SKM-1 (cell line): ENCODE data around the gene SDCBP2.
A peak's percentile ranks its signal among the peaks of the same experiment; 100 is the strongest.
"Not testable (repeated sequence)": the region's sequence is repeated elsewhere in the genome, so short reads cannot be mapped to it uniquely, and the experiment has no call there.

Experiments used
- DNase-seq: peaks from one replicate; lab custom pipeline; 2025; ENCODE audit not compliant: unreplicated experiment; lab: John Stamatoyannopoulos, UW

Gene SDCBP2

DNA sequence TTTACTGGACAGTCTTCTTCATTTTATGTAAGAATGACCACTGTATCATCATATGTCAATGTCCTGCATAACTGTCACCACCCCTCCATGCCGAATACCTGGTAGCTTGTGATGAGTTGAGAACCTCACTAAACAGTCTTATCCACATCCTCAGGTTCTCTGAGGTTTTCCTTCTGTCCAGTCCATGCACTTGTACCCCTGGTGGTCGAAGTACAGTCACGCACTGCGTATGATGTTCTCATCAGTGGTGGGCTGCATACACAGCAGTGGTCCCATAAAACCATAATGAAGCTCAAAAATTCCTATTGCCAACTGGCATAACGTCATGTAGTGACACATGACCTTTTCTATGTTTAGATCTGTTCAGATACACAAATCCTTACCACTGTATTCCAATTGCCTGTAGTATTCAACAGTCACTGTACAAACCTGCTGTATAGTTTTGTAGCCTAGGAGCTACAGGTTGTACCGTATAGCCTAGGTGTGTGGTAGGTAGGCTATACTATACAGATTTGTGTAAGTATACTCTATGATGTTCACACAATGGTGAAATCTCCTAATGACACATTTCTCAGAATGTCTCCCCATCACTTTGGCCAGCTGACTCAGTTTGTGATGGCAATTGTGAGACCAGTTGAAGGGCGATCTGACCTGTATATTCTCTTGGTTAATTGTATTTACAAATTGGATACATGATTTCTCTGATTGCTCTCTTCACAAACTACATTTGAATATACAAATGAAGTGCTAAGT, 31.3 kb upstream of the SDCBP2 start:
- no peak for DNase-seq

DNA sequence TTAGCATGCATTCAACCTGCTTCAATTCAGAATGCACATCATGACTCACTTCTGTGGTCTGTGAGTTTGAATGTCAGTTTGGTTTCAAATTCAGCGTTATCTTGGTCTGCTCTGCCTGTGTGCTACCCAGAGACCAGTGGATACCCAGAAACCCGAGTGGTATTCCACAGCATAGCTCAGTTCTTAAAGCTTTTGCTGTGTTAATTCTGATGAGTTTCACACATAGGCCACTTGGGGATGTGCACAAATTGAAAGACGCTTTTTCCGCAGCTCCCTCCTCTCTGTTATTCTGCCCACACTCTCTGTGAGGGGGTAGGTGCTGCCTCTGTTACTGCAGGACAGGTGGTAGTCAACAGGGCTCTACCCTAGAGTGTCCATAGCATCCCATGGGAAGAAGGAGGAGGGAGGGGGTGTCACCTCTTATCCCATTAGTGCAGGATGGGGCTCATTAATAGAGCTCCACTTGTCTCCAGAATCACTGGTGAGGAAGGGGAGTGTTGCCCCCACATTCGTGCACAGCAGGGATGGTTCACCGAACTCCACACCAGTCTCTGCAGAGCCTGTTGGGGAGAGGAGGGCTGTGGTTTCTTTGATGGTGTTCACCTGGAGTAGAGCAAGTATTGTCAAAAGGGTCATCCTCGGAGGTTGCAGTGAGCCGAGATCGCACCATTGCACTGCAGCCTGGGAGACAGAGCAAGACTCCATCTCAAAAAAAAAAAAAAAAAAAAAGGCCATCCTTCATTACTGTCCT, 29.2 kb upstream of the SDCBP2 start:
- DNase-seq = no peak

DNA sequence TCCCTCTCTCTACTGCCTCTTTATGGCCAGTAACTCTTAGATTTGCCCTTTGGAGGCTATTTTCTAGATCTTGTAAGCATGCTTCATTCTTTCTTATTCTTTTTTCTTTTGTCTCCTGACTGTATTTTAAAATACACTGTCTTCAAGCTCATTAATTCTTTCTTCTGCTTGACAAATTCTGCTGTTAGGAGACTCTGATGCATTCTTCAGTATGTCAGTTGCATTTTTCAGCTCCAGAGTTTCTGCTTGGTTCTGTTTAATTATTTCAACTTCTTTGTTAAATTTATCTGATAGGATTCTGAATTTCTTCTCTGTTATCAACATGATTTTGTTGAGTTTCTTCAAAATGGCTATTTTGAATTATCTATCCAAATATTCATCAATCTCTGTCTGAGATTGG, 25.0 kb upstream of the SDCBP2 start:
- DNase-seq = no peak

DNA sequence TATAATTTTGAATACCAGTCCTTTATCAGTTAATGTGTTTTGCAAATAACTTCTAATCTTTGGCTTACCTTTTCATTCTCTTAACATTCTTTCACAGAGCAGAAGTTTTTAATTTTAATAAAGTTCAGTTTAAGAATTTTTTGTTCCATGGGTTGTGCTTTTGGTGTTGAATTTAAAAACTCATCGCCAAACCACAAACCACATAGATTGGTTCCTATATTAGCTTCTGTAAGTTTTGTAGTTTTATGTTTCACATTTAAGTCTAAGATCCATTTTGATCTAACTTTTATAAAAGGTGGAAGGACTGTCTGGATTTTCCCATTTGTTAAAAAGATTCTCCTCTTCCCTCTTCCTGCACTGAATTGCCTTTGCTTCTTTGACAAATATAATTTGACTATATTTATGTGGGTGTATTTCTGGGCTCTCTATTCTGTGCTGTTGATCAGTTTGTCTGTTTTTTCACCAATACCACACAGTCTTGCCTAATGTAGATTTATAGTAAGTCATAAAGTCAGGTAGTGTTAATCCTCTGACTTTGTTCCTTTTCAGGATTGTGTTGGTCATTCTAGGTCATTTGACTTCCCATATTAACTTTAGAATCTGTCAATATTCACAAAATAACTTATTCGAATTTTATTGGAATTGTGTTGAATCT, 17.5 kb upstream of the SDCBP2 start:
- no peak for DNase-seq

DNA sequence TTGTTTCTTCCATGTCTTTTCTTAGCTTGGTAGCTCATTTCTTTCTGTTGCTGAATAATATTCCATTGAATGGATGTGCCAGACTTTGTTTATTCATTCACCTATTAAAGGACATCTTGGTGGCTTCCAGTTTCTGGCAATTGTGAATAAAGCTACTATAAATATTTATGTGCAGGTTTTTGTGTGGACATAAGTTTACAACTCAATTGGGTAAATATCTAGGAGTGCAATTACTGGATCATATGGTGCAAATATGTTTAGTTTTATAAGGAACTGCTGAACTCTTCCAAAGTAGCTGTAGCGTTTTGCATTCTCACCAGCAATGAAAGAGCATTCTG, 16.8 kb upstream of the SDCBP2 start:
- DNase-seq = no peak

DNA sequence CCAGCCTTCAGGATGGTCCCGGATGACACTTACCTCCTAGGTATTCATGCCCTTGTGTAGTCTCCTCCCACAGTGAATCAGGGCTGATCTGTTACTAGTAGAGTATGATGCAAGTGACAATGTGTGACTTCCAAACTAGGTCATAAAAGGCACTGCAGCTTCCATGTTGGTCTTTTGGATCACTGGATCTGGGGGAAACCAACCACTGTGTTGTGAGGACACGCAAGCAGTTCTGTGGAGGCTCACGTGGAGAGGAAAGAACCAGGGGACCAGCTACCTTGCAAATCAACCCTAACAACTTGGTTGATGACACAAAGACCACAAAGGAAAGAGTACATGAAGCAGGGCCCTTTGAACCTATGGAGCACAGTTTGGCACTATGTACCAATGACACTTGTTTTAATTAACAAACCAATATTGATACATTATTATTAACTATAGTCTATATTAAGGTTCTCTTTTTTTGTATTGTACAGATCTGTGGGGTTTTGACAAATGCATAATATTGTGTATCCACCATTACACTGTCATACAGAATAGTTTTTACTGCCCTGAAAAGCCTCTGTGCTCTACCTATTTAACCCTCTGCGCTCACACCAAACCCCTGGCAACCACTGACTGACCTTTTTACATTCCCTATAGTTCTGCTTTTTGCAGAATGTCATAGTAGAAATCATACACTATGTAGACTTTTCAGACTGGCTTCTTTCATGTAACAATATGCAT, 16.3 kb upstream of the SDCBP2 start:
- no peak for DNase-seq

DNA sequence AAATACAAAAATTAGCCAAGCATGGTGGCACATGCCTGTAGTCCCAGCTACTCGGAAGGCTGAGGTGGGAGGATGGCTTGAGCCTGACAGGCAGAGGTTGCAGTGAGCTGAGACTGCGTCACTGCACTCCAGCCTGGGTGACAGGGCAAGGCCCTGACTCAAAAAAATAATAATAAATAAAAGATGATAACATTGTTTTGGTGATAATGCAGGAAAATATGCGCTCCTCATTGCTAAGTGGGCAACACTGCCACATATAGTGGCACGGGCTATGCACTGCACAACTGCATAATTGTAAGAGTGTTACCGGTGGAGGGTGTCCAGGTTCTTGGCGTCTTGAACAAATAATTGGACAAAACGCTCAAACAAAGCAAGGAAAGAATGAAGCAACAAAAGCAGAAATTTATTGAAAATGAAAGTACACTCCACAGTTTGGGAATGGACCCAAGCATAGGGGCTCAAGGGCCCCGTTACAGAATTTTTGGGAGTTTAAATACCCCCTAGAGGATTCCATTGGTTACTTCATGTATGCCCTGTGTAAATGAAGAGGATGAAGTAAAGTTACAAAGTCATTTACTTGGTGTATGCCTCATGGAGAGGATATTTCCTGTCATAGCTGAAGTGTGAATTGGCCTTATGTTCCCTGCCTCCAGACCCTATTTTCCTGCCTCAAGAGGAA, 14.6 kb upstream of the SDCBP2 start:
- DNase-seq = not testable (repeated sequence)

DNA sequence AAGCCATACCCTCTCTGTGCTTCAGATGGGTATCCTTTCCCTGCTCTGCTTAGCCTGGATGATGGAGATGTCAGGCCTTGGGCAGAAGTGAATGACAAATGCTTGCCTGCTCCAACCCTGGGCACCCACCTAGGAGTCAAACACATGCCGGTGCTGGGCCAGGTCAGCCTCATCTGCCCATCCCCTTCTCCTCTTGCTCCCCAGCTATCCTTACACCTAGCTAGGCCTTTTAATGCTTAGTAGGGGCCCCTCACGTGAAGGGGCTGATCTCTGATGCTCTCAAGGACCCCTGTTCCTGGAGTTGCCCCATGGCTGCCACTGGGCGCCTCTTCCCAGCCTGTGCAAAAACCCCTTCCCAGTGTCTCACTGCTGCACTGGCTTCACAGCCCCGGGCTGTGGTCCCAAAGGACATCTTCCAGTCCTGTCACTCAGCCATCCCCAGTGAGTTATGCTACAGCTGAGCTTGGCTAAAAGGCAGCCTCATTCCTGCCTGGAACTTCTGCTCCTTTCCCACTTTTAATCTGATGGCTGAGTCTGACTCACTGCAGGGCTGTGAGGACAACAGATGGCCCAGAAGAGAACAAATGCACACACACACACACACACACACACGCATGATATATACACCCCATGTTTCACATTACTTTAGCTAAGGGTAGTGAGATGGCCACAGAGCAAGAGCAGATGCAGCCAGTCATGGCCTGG, 12.8 kb upstream of the SDCBP2 start:
- DNase-seq = no peak

DNA sequence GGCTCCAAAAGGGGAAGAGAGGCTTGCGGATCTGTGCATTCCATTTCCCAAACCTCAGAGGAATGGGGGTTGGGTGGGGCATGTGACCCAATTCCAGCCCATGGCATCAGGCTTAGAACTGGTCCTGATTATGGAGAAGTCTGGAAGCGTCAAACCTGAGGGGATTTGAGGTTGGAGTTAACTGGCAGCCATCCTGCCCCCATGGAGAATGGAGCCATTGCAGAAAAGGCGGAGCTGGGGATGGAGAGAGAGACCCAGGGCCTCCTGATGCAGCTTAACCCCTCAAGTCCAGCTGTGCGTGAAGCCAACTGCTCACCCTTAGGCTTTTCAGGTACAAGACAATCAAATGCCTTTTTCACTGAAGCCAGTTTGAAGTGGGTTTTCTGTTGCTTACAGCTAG, 9.9 kb upstream of the SDCBP2 start:
- DNase-seq = no peak

DNA sequence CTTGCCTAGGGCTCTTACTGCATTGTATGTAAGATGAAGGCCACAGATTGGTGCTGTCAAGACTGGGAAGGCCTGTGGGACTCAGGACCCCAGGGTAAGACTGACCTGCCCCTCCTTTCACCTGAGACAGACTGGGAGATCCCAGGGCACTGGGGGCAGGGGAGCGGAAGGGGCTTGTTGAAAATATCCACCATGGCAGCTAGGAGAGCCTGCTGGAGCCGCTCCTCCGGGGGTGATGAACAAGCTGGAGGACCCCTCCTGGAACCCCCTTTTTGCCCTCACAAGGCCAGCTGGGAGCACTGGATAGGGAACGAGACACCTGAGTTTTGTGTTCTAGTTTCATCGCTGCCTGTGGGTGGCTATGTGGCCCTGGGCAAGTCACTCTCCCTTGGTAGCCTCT, 9.2 kb upstream of the SDCBP2 start:
- DNase-seq = no peak

DNA sequence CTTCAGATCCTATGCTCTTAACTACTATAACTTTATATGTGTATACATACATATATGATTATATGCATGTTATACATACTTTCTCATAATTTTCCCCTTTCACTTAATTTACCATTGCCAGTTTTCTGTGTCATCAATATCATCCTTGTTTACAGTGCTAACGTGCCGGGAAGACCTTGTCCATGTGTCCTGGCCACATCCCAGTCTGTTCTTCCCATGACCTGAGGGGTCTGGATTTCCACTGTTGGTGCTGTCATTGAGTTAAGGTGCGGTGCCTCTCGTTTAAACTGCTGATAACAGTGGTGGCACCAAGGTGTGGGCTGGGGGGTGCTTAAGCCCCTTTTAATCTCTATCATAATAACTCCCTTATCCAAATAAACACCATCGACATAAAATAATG, 8.5 kb upstream of the SDCBP2 start:
- no peak for DNase-seq

DNA sequence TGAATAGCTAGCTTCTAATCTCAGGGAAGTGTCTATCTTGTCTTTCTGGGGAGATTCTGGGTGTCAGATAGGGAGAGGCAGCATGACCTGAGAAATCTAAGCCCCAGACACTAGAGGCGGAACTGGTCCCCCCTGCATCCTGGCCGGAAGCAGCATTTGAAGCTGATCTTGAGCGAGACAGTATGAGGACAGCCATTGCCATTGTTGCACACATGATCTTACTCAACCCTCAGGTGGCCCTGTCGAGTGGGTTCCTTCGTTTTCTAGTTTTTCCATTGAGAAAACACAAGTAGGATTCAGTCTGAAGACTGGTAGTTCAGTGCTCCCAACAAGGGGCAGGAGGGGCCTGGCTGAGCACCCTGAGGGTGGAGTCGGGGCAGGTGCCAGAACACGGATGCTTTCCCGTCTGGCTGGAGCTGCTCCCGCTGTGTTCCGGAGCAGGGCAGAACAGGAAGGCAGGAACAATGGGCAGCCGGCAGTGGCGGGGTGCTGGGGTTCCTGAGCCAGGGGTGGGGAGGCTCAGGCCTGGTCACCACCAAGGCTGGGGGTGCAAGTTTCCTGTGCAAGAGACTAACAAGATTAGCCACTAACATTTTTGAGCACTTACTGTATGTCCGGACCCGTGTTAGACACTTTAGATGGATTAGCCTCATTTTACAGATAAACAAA, 7.9 kb upstream of the SDCBP2 start:
- DNase-seq = no peak

DNA sequence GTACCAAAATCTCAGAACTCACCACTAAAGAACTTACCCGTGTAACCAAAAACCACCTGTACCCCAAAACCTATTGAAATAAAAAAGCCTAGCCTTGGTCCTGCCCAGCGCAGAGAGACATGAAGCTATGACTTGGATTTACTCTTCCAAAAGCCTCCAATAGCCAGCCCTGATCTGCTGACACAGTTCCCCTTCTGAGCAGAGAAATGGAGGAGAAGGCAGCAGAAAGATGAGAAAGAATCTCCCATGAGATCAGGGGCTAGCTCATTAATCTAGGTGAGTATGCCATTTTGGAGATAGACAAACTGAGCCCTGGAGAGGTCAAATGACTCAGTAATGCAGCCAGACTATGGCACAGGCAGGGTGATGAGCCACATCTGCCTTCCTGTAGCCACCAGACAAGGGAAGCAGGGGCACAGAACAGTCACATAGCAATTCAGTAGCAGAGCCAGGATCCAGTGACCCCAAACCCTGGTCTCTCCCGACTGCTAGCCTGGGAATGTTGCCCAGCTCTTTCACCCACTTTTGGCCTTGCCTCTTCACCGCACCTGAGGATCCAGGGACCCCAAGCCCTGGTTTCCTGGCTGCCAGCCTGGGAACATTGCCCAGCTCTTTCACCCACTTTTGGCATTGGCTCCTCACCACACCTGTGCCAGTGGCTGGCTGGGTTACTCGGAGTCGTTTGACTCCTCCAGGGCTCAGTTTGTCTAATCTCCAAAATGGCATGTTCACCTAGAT, 7.2 kb upstream of the SDCBP2 start:
- DNase-seq = no peak

DNA sequence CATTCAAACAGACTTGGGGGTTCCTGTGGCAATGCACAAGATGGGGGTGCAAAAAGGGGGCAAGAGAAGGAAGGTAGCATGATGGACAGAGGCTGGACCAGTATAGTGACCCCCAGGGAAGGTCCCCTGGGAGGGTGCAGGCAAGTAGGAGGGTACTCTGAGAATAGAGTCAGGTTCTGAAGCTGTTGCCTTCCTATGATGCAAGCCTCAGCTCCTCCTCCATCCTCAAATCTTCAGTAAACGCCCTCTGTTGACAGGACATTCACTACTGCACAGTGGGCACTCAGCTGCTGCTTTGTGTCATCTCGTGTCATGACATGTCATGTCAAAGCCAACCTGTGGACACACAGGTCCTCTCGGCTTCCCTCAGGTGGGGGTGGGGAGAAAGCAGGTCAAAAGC, 5.8 kb upstream of the SDCBP2 start:
- peak; percentile 1 for DNase-seq

DNA sequence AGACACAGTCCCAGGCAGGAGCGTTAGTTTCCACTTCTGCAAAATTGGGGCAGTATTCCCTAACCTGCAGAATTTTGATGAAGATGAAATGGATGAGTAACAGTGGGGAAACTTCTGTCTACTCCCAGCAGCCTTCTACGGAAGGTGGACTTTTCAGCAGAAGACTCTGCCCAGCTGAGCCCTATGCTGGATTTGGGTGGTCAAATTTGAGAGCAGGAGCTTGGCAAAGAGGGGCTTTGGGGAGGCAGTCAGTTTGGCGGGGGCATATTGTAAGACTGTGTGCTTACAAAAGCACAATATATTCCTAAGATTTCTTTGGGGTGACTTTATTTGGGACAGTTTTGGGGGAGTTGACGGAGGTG, 5.4 kb upstream of the SDCBP2 start:
- DNase-seq = no peak

DNA sequence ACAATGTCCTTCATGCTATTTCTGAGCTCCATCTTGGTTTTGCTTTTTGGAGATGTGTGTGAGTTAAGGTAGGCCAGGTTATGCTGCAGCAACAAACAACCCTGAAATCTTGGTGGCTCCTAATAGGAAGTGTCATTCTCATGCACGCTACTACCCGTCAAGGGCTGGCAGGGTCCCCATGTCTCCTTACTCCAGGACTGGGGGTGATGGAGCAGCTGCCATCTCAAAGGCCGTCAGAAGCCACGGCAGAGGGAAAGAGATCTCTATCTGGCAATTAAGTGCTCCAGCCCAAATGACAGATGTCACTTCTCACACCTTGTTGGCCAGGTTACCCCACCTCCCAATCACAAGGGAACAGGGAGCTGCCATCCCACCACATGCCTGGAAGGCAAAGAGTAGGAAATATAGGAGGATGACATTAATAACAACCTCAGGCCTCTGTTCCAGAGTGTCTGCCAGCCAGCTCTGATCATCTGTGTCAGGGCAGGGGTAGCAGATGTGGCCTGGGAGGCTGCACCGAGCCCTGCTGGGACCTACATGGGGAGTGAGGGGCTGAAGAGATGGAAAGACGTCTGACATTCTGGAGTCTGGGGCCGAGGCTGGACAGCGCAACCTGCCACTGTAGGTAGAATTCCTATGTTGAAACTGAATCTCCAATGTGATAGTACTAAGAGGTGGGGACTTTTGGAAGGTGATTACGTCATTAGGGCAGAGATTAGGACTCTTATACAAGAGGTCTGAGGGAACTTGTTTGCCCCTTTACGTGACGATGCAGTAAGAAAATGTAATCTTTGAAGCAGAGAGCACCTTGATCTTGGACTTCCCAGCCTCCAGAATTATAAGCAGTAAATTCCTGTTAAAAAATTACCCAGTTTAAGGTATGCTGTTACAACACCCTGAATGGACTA, 4.8 kb upstream of the SDCBP2 start:
- DNase-seq = no peak

DNA sequence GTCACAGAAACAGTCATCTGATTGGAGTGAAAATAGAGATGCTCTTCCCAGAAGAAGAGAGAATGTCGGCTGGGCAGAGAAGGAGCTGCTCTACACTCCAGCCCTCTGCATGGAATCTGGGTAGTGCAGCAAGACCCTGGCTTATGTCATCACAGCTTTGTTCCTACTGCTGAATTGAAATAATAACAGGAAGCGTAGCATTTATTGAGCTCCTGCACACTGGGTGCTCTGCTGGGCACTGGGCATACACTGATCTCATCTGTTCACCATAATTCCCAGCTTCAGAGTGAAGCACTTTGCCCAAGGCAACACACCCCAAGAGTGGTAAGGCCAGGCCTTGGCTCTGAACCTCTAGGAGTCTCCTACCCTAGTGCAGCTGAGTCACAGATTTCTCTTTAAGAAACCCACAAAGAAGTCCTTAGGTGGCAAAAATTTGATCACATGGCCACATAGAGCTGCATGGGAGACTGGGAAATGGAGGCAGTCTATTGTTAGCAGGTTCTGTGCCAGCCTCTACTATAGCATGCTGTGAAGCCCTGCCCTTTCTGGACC, 3.9 kb upstream of the SDCBP2 start:
- no peak for DNase-seq
